GM19438 (cell line): Measurements from ENCODE around the gene ANKRD49.
"Not testable (repeated sequence)": the region's sequence is repeated elsewhere in the genome, so short reads cannot be mapped to it uniquely, and the experiment has no call there.

ENCODE experiments used
- ATAC-seq: cut with Tn5 transposase; IDR thresholded peaks from one replicate; pipeline ENCODE4 v1.9.1; 2021; ENCODE audit warnings: low read depth; ENCODE audit not compliant: unreplicated experiment

ANKRD49 gene

GRCh38 chr11:94504689-94505293 is 11.0 kb downstream of the ANKRD49 start:
- no peak for ATAC-seq

GRCh38 chr11:94506513-94506912 is 12.7 kb downstream of the ANKRD49 start:
- ATAC-seq: not testable (repeated sequence)

GRCh38 chr11:94507485-94507884 is 13.7 kb downstream of the ANKRD49 start:
- ATAC-seq: no peak

GRCh38 chr11:94511932-94512781 is 18.4 kb downstream of the ANKRD49 start, which contains the start of gene C11orf97:
Gene C11orf97, plus strand, starts transcription at chr11:94512461. Its CDS starts 68 bp downstream, at chr11:94512529.
- peak; percentile 92 for ATAC-seq

- no peak for ATAC-seq
Measured at GRCh38 chr11:94513091-94513490, 19.3 kb downstream of the ANKRD49 start.

GRCh38 chr11:94515398-94515797 is 21.6 kb downstream of the ANKRD49 start:
- ATAC-seq: no peak

- no peak for ATAC-seq
Measured at GRCh38 chr11:94516725-94517124, 22.9 kb downstream of the ANKRD49 start.

- ATAC-seq: no peak
Measured at GRCh38 chr11:94518300-94518699, 24.5 kb downstream of the ANKRD49 start.

GRCh38 chr11:94519478-94520084 is 25.8 kb downstream of the ANKRD49 start:
- ATAC-seq: no peak

GRCh38 chr11:94521684-94522083 is 27.9 kb downstream of the ANKRD49 start:
- ATAC-seq: no peak

- ATAC-seq: peak; percentile 51
Measured at GRCh38 chr11:94524341-94524740, 30.6 kb downstream of the ANKRD49 start.

- no peak for ATAC-seq
Measured at GRCh38 chr11:94525546-94526324, 32.0 kb downstream of the ANKRD49 start.

- ATAC-seq: no peak
Measured at GRCh38 chr11:94526645-94527438, 33.1 kb downstream of the ANKRD49 start.

GRCh38 chr11:94528551-94528950 is 34.8 kb downstream of the ANKRD49 start:
- no peak for ATAC-seq

- no peak for ATAC-seq
Measured at GRCh38 chr11:94532211-94532610, 38.4 kb downstream of the ANKRD49 start.

GRCh38 chr11:94533206-94533605 is 39.4 kb downstream of the ANKRD49 start:
- ATAC-seq: no peak

- no peak for ATAC-seq
Measured at GRCh38 chr11:94533696-94534630, 40.2 kb downstream of the ANKRD49 start.

- no peak for ATAC-seq
Measured at GRCh38 chr11:94536386-94536785, 42.6 kb downstream of the ANKRD49 start.
